ENCODE measurements around the gene VTN.

The VTN gene

GRCh38 chr17:28390141-28390540 is 20.0 kb upstream of the VTN start:
- Histone ChIP-seq H3K4me2 (ENCODE audit: low read length) (no peak overlapping the region), H3K9me3 (ENCODE audit: control insufficient read depth, low read length) (no peaks in the 10 kb centered on the region), H3K4me1 (no peaks in the 10 kb centered on the region), H2AFZ (no peak overlapping the region), H3K79me2 (no peaks in the 10 kb centered on the region), H3K4me3 (ENCODE audit: low read depth, low read length) (no peak overlapping the region), H3K27me3 (ENCODE audit: control insufficient read depth, insufficient read depth, low read length) (no peaks in the 10 kb centered on the region), H3K36me3 (ENCODE audit: control insufficient read depth, insufficient read depth, low read length) (no peaks in the 10 kb centered on the region), H3K27ac (no peak overlapping the region), H3K9ac (no peak overlapping the region)
- TF ChIP-seq, protein P1, sequence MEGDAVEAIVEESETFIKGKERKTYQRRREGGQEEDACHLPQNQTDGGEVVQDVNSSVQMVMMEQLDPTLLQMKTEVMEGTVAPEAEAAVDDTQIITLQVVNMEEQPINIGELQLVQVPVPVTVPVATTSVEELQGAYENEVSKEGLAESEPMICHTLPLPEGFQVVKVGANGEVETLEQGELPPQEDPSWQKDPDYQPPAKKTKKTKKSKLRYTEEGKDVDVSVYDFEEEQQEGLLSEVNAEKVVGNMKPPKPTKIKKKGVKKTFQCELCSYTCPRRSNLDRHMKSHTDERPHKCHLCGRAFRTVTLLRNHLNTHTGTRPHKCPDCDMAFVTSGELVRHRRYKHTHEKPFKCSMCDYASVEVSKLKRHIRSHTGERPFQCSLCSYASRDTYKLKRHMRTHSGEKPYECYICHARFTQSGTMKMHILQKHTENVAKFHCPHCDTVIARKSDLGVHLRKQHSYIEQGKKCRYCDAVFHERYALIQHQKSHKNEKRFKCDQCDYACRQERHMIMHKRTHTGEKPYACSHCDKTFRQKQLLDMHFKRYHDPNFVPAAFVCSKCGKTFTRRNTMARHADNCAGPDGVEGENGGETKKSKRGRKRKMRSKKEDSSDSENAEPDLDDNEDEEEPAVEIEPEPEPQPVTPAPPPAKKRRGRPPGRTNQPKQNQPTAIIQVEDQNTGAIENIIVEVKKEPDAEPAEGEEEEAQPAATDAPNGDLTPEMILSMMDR (IDR thresholded peaks at IDR 0.05) = no peak

DNA sequence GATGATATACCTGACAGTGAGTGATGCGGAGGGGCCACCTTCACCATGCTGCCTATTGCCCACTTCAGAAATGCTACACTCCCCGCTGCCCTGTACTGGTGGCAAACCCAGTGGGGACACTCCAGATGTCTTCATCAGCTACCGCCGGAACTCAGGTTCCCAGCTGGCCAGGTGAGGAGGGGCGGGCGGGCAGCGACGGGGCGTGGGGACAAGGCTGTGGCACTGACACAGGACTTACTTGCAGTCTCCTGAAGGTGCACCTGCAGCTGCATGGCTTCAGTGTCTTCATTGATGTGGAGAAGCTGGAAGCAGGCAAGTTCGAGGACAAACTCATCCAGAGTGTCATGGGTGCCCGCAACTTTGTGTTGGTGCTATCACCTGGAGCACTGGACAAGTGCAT is 18.0 kb upstream of the VTN start:
- H3K4me3 ChIP-seq (ENCODE audit: low read depth, low read length) = no peak overlapping the region
- H3K79me2 ChIP-seq = peaks cover 8% of the 10 kb centered on the region
- H3K9me3 ChIP-seq (ENCODE audit: control insufficient read depth, low read length) = no peaks in the 10 kb centered on the region
- no peaks in the 10 kb centered on the region for H3K36me3 ChIP-seq (ENCODE audit: control insufficient read depth, insufficient read depth, low read length)
- TF ChIP-seq, protein P1 (IDR thresholded peaks at IDR 0.05) = no peak
- H3K27ac ChIP-seq = no peak overlapping the region
- no peaks in the 10 kb centered on the region for H3K4me1 ChIP-seq
- no peak overlapping the region for H2AFZ ChIP-seq
- H3K27me3 ChIP-seq (ENCODE audit: control insufficient read depth, insufficient read depth, low read length) = no peaks in the 10 kb centered on the region
- H3K4me2 ChIP-seq (ENCODE audit: low read length) = no peak overlapping the region
- no peak overlapping the region for H3K9ac ChIP-seq

GRCh38 chr17:28386391-28386790 is 16.3 kb upstream of the VTN start:
- TF ChIP-seq, protein P1 (IDR thresholded peaks at IDR 0.05) = no peak
- Histone ChIP-seq H3K27me3 (ENCODE audit: control insufficient read depth, insufficient read depth, low read length) (no peaks in the 10 kb centered on the region), H3K36me3 (ENCODE audit: control insufficient read depth, insufficient read depth, low read length) (no peaks in the 10 kb centered on the region), H3K79me2 (peaks cover 16% of the 10 kb centered on the region), H3K9ac (no peak overlapping the region), H3K9me3 (ENCODE audit: control insufficient read depth, low read length) (no peaks in the 10 kb centered on the region), H3K4me3 (ENCODE audit: low read depth, low read length) (no peak overlapping the region), H3K27ac (no peak overlapping the region), H2AFZ (no peak overlapping the region), H3K4me1 (peaks cover 3% of the 10 kb centered on the region), H3K4me2 (ENCODE audit: low read length) (no peak overlapping the region)

DNA sequence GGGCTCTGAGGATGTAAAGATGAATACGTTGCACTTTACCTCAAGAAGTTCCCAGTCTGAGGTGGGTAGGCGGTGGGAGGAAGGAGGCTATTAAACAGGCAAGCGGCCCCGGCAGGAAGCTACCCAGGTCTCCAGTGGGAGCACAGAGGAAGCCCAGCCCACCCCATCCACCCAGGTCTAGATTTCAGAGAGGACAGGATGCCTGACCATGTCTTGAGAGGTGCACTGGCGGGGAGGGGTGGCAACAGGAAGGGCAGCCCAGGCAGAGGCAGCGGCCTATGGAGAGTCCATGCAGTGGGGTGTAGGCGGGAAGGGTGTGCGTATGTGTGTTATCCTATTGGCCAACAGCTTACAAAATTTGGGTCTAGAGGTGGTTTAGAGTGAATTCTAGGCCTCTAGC is 15.3 kb upstream of the VTN start:
- H3K4me3 ChIP-seq (ENCODE audit: low read depth, low read length) = peak overlapping the region; percentile 55
- no peak overlapping the region for H3K9ac ChIP-seq
- H3K36me3 ChIP-seq (ENCODE audit: control insufficient read depth, insufficient read depth, low read length) = no peaks in the 10 kb centered on the region

DNA sequence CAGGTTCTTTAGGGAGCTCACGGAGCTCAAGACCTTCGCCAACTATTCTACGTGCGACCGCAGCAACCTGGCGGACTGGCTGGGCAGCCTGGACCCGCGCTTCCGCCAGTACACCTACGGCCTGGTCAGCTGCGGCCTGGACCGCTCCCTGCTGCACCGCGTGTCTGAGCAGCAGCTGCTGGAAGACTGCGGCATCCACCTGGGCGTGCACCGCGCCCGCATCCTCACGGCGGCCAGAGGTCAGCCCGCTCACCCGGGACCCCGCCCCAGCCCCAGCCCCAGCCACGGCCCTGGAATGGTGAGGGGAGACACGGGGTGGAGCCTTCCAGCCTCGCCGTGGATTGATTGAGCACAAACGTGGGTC is 14.9 kb upstream of the VTN start:
- Histone ChIP-seq H3K4me2 (ENCODE audit: low read length) (peak overlapping the region; percentile 65), H3K27ac (no peak overlapping the region), H3K9ac (no peak overlapping the region), H3K79me2 (peaks cover 19% of the 10 kb centered on the region), H3K4me1 (peaks cover 16% of the 10 kb centered on the region), H3K27me3 (ENCODE audit: control insufficient read depth, insufficient read depth, low read length) (no peaks in the 10 kb centered on the region), H3K4me3 (ENCODE audit: low read depth, low read length) (peak overlapping the region; percentile 55), H3K9me3 (ENCODE audit: control insufficient read depth, low read length) (no peaks in the 10 kb centered on the region), H3K36me3 (ENCODE audit: control insufficient read depth, insufficient read depth, low read length) (no peaks in the 10 kb centered on the region), H2AFZ (peak overlapping the region; percentile 62)
- TF ChIP-seq, protein P1 (IDR thresholded peaks at IDR 0.05) = no peak

More for the DNA sequence above, 15.3 kb upstream of the VTN start:
- no peaks in the 10 kb centered on the region for H3K27me3 ChIP-seq (ENCODE audit: control insufficient read depth, insufficient read depth, low read length)
- no peaks in the 10 kb centered on the region for H3K9me3 ChIP-seq (ENCODE audit: control insufficient read depth, low read length)
- TF ChIP-seq, protein P1 (IDR thresholded peaks at IDR 0.05) = no peak
- H3K27ac ChIP-seq = no peak overlapping the region
- H3K4me1 ChIP-seq = peaks cover 13% of the 10 kb centered on the region
- H2AFZ ChIP-seq = no peak overlapping the region
- peak overlapping the region; percentile 65 for H3K4me2 ChIP-seq (ENCODE audit: low read length)
- peaks cover 18% of the 10 kb centered on the region for H3K79me2 ChIP-seq
